Thyroid gland (tissue), 4 donors: Measurements from ENCODE around the gene GPD1L.

ENCODE experiments used
- POLR2A ChIP-seq, 2 donors: fragments of 450-650 bp; IDR thresholded peaks; one replicate each; pipeline ENCODE4 v1.6.1; 2017; ENCODE audit warnings: antibody characterized with exemption in 2 of 2, mild to moderate bottlenecking in 2 of 2, moderate library complexity in 1 of 2
- TF ChIP-seq, protein P1 (sequence below), 6 experiments: fragments of 200-600 bp in 3 of 6; fragments of 450-650 bp in 3 of 6; sonication (generic) in 3 of 6; IDR thresholded peaks; one replicate each; pipeline ENCODE4 v1.5.1; 2016 to 2019; ENCODE audit warnings: antibody characterized with exemption in 6 of 6, mild to moderate bottlenecking in 2 of 6, inconsistent platforms in 1 of 6, moderate library complexity in 1 of 6

DNA sequence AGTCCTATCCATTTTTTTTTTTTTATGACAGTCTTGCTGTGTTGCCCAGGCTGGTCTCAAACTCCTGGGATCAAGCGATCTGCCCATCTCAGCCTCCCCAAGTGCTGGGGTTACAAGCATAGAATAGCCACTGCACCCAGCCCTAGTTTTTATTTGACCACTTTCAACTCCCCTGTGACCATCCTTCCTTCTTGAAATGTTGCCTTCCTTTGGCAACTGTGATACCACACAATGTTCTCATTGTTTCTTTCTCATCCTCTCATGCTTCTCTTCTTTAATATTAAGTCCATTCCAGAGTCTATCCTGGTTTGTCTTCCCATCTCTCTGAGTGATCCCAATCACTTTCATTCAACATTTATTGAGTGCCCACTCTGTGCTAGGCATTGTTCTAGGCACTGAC is 7.9 kb upstream of the GPD1L start:
- TF ChIP-seq, protein P1, sequence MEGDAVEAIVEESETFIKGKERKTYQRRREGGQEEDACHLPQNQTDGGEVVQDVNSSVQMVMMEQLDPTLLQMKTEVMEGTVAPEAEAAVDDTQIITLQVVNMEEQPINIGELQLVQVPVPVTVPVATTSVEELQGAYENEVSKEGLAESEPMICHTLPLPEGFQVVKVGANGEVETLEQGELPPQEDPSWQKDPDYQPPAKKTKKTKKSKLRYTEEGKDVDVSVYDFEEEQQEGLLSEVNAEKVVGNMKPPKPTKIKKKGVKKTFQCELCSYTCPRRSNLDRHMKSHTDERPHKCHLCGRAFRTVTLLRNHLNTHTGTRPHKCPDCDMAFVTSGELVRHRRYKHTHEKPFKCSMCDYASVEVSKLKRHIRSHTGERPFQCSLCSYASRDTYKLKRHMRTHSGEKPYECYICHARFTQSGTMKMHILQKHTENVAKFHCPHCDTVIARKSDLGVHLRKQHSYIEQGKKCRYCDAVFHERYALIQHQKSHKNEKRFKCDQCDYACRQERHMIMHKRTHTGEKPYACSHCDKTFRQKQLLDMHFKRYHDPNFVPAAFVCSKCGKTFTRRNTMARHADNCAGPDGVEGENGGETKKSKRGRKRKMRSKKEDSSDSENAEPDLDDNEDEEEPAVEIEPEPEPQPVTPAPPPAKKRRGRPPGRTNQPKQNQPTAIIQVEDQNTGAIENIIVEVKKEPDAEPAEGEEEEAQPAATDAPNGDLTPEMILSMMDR (IDR thresholded peaks at IDR 0.05) = no peak
- no peak for TF ChIP-seq POLR2A (IDR thresholded peaks at IDR 0.05)
